Neuronal stem cell (in vitro differentiated cells): Measurements from ENCODE around the gene OR4K5.
A peak's percentile ranks its signal among the peaks of the same experiment; 100 is the strongest.

Experiments used
- DNase-seq: peaks from one replicate; pipeline ENCODE4 v3.0.0-alpha.2; 2013; ENCODE audit warnings: low spot score
- H2AFZ ChIP-seq: one replicate; pipeline ENCODE4 v1.6.1; 2013; ENCODE audit warnings: mild to moderate bottlenecking, low read length, inconsistent platforms
- H2AK5ac ChIP-seq: 2 replicates; pipeline ENCODE4 v1.6.1; 2013; ENCODE audit warnings: low read depth, mild to moderate bottlenecking, inconsistent platforms, low read length, moderate library complexity, mixed read lengths
- H2BK120ac ChIP-seq: 2 replicates; pipeline ENCODE4 v1.6.1; 2013; ENCODE audit warnings: low read depth, mild to moderate bottlenecking, inconsistent platforms, low read length, moderate library complexity, mixed read lengths
- H2BK12ac ChIP-seq: one replicate; pipeline ENCODE4 v1.6.1; 2013; ENCODE audit warnings: low read length, inconsistent platforms
- H2BK15ac ChIP-seq: 2 replicates; pipeline ENCODE4 v1.6.1; 2013; ENCODE audit warnings: mild to moderate bottlenecking, low read length, inconsistent platforms, mixed read lengths
- H2BK5ac ChIP-seq: one replicate; pipeline ENCODE4 v1.6.1; 2013; ENCODE audit warnings: inconsistent platforms, mild to moderate bottlenecking, low read length, moderate library complexity
- H3K14ac ChIP-seq: one replicate; pipeline ENCODE4 v1.6.1; 2013; ENCODE audit warnings: low read length, inconsistent platforms
- H3K18ac ChIP-seq: 2 replicates; pipeline ENCODE4 v1.6.1; 2013; ENCODE audit warnings: low read length, inconsistent platforms
- H3K23ac ChIP-seq: 2 replicates; pipeline ENCODE4 v1.6.1; 2013; ENCODE audit warnings: low read depth, mild to moderate bottlenecking, mixed read lengths, low read length, inconsistent platforms; ENCODE audit not compliant: poor library complexity
- H3K27ac ChIP-seq: replicated peaks from 3 replicates; pipeline ENCODE4 v1.5.1; 2013; ENCODE audit warnings: low read length, inconsistent platforms
- H3K27me3 ChIP-seq, 3 experiments: 2 replicates each; pipeline ENCODE4 v1.6.1; 2013; ENCODE audit warnings: low read length in 3 of 3, mild to moderate bottlenecking in 2 of 3, inconsistent platforms in 1 of 3, low read depth in 1 of 3, mixed read lengths in 1 of 3, moderate library complexity in 1 of 3; ENCODE audit not compliant: control insufficient read depth in 3 of 3, insufficient read depth in 3 of 3
- H3K36me3 ChIP-seq, 2 donors: replicated peaks in 1 of 2; 2 replicates each; pipeline ENCODE4 v1.6.1; 2013; ENCODE audit warnings: low read length in 2 of 2; ENCODE audit not compliant: control insufficient read depth in 2 of 2, insufficient read depth in 2 of 2
- H3K4ac ChIP-seq: 2 replicates; pipeline ENCODE4 v1.6.1; 2013; ENCODE audit warnings: inconsistent platforms, mild to moderate bottlenecking, low read length, moderate library complexity
- H3K4me1 ChIP-seq, 2 donors: 1 replicate in 1 of 2; 2 replicates in 1 of 2; pipeline ENCODE4 v1.6.1; 2013; ENCODE audit warnings: low read length in 2 of 2, low read depth in 1 of 2; ENCODE audit not compliant: control insufficient read depth in 2 of 2, insufficient read depth in 1 of 2
- H3K4me2 ChIP-seq: one replicate; pipeline ENCODE4 v1.6.1; 2013; ENCODE audit warnings: mild to moderate bottlenecking, low read length, inconsistent platforms; ENCODE audit not compliant: insufficient read depth, poor library complexity, severe bottlenecking
- H3K4me3 ChIP-seq, 2 donors: 2 replicates each; pipeline ENCODE4 v1.5.1; 2013; ENCODE audit warnings: low read length in 2 of 2, mild to moderate bottlenecking in 2 of 2, inconsistent platforms in 1 of 2, moderate library complexity in 1 of 2
- H3K79me1 ChIP-seq: one replicate; pipeline ENCODE4 v1.6.1; 2013; ENCODE audit warnings: low read depth, mild to moderate bottlenecking, inconsistent platforms, low read length, moderate library complexity
- H3K9ac ChIP-seq: one replicate; pipeline ENCODE4 v1.6.1; 2013; ENCODE audit warnings: mild to moderate bottlenecking, low read depth, low read length, inconsistent platforms; ENCODE audit not compliant: poor library complexity
- H3K9me3 ChIP-seq, 2 donors: replicated peaks in 1 of 2; 2 replicates each; pipeline versions ENCODE3 to v1.6.1; 2013; ENCODE audit warnings: low read length in 2 of 2, mild to moderate bottlenecking in 2 of 2, inconsistent platforms in 1 of 2, low read depth in 1 of 2, mixed read lengths in 1 of 2, moderate library complexity in 1 of 2; ENCODE audit not compliant: control insufficient read depth in 2 of 2, insufficient read depth in 1 of 2
- H4K8ac ChIP-seq: one replicate; pipeline ENCODE4 v1.6.1; 2013; ENCODE audit warnings: low read depth, mild to moderate bottlenecking, inconsistent platforms, low read length, moderate library complexity
- H4K91ac ChIP-seq: one replicate; pipeline ENCODE4 v1.6.1; 2013; ENCODE audit warnings: low read length, low read depth, mild to moderate bottlenecking, inconsistent platforms; ENCODE audit not compliant: poor library complexity
- WGBS, 2 donors: extraction: QIAGEN DNeasy Blood & Tissue Kit; methylation state at CpG; one replicate each; pipeline ENCODE4 v1.1.7; 2013; ENCODE audit warnings: missing lambda C conversion rate in 2 of 2, mixed read lengths in 1 of 2; ENCODE audit not compliant: insufficient read length in 2 of 2, insufficient replicate concordance in 1 of 2; ENCODE audit errors: extremely low coverage in 2 of 2; 5-methylcytosine and 5-hydroxymethylcytosine counted together

The OR4K5 gene

DNA sequence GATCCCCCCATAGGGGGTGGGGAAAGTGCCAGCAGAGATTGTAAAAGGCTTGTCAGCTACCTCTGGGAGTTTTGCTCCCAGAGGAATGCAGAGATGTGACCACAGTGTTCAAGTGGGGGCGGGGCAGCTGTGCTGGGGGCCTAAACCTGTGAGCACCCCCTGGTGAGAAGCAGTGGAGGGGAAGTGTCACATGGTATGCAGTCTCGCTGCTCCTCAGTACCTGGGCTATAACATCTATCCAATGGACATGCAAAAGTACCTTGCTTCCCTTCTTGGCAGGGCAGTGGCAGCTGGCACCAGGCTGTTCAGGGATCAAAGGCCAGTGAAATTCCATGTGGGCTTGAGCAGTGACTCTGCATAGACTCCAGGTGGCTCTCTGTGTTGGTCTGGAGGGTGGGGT is 25.1 kb upstream of the OR4K5 start:
- Histone ChIP-seq H3K36me3 (no peaks in the 10 kb centered on the region), H3K4me3 (no peak overlapping the region), H4K8ac (no peak overlapping the region), H3K27ac (no peak overlapping the region), H3K9ac (no peak overlapping the region), H3K18ac (no peak overlapping the region), H2BK15ac (no peak overlapping the region), H3K27me3 (no peaks in the 10 kb centered on the region), H3K79me1 (no peaks in the 10 kb centered on the region), H3K9me3 (peaks cover 10 to 32% of the 10 kb centered on the region in 2 donors), H3K23ac (no peak overlapping the region), H4K91ac (no peak overlapping the region), H2BK120ac (no peak overlapping the region), H3K4me2 (no peak overlapping the region), H2AFZ (no peak overlapping the region), H2BK12ac (no peak overlapping the region), H3K4me1 (no peaks in the 10 kb centered on the region), H3K14ac (no peak overlapping the region), H2AK5ac (no peak overlapping the region), H2BK5ac (no peak overlapping the region), H3K4ac (no peak overlapping the region)
- DNase-seq, result no peak
- whole genome bisulfite sequencing, 2 donors, result no CpG with 5 or more reads among the region's 2 CpGs

DNA sequence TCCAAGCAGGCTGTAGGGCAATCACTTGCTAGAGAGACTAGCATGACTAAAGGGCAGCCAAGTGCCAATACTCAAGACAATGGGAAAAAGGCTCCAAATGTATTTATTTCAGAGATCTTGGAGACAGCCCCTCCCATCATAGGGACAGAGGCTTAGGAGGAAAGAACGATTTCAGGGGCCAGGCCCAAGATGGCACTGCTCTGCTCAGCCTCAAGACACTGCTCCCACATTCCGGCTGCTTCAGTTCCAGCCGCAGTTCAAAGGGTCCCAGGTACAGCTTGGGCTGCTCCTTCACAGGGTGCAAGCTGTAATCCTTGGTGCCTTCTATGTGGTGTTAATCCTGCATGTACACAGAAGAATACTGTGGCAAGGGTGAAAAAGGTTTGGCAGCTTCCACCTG is 19.4 kb upstream of the OR4K5 start:
- H3K9me3 ChIP-seq, result peaks cover 0 to 22% of the 10 kb centered on the region in 2 donors
- WGBS, 2 donors, result no CpG with 5 or more reads among the region's 3 CpGs

DNA sequence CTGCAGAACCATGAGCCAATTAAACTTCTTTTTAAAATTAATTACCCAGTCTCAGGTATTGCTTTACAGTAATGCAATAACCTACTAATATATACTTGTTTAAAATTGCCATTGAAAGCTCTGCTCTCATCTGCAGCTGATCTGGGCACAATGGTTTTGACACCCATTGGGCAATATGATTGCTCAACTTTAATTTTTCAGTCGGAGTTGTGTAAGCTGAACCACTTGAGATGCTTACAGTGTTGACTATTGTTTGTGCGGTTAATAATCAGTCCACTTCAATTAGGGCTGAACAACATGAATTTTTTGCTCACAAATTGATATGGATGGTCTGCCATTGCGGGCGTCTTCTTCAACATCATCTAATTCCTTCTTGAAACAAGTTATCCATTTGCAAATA is 18.0 kb upstream of the OR4K5 start:
- no peak overlapping the region for H2BK120ac ChIP-seq
- H3K9ac ChIP-seq, result no peak overlapping the region
- no peak overlapping the region for H3K27ac ChIP-seq
- no peak overlapping the region for H2BK15ac ChIP-seq
- H3K4me1 ChIP-seq, result no peaks in the 10 kb centered on the region
- no peak overlapping the region for H4K91ac ChIP-seq
- no peak overlapping the region for H3K14ac ChIP-seq
- no peak overlapping the region for H2BK5ac ChIP-seq
- no peaks in the 10 kb centered on the region for H3K27me3 ChIP-seq
- peaks cover 0 to 25% of the 10 kb centered on the region in 2 donors for H3K9me3 ChIP-seq
- peaks cover 2% of the 10 kb centered on the region for H3K79me1 ChIP-seq
- DNase-seq, result no peak
- H2AFZ ChIP-seq, result no peak overlapping the region
- H3K4ac ChIP-seq, result no peak overlapping the region
- WGBS, 2 donors, result no CpG with 5 or more reads among the region's 4 CpGs
- no peaks in the 10 kb centered on the region for H3K36me3 ChIP-seq
- H3K18ac ChIP-seq, result no peak overlapping the region
- H4K8ac ChIP-seq, result no peak overlapping the region
- H2BK12ac ChIP-seq, result no peak overlapping the region
- H2AK5ac ChIP-seq, result no peak overlapping the region
- no peak overlapping the region for H3K23ac ChIP-seq
- H3K4me3 ChIP-seq, result no peak overlapping the region
- H3K4me2 ChIP-seq, result no peak overlapping the region

More for the DNA sequence above, 19.4 kb upstream of the OR4K5 start:
- Histone ChIP-seq H3K18ac (no peak overlapping the region), H3K27ac (no peak overlapping the region), H3K9ac (no peak overlapping the region), H4K8ac (no peak overlapping the region), H2AFZ (no peak overlapping the region), H3K79me1 (peaks cover 2% of the 10 kb centered on the region), H2AK5ac (no peak overlapping the region), H3K4me2 (no peak overlapping the region), H3K4ac (no peak overlapping the region), H3K36me3 (no peaks in the 10 kb centered on the region), H3K14ac (no peak overlapping the region), H4K91ac (no peak overlapping the region), H3K4me3 (peak overlapping the region in 1 of 2 donors; percentile 53), H2BK12ac (no peak overlapping the region), H3K4me1 (no peaks in the 10 kb centered on the region), H2BK5ac (no peak overlapping the region), H3K27me3 (no peaks in the 10 kb centered on the region), H3K23ac (no peak overlapping the region), H2BK120ac (no peak overlapping the region), H2BK15ac (no peak overlapping the region)
- DNase-seq, result no peak

DNA sequence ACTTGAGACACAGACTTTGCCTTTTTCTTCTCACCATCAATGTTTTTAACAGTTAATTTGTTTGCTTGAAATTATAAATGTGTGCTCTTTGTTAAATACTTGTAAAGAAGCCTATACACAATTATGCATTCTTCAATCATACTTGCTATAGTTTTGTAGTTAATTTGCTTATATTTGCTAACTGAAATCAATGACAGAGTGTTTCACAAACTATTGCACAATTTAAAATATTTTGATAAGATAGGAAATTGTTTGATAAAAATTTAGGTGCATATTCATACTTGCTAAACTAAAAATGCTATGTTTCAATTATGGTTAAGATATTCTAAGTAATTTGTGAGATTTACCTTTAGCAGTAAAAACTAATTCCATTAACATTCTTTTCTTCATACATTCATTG is 13.7 kb upstream of the OR4K5 start:
- Histone ChIP-seq H3K79me1 (peaks cover 2% of the 10 kb centered on the region), H3K27me3 (no peaks in the 10 kb centered on the region), H3K36me3 (no peaks in the 10 kb centered on the region), H4K91ac (no peak overlapping the region), H3K9ac (no peak overlapping the region), H3K4me2 (no peak overlapping the region), H3K9me3 (peaks cover 0 to 24% of the 10 kb centered on the region in 2 donors), H3K23ac (no peak overlapping the region), H3K4me1 (no peaks in the 10 kb centered on the region), H3K4me3 (no peak overlapping the region), H2BK120ac (no peak overlapping the region), H3K4ac (no peak overlapping the region), H4K8ac (no peak overlapping the region), H2AK5ac (no peak overlapping the region), H3K27ac (no peak overlapping the region), H2AFZ (no peak overlapping the region), H3K18ac (no peak overlapping the region), H2BK12ac (no peak overlapping the region), H3K14ac (no peak overlapping the region), H2BK15ac (no peak overlapping the region), H2BK5ac (no peak overlapping the region)
- DNase-seq, result no peak
